K562 (cell line): ENCODE results near the gene AKAP13. TPM values are rescaled to one million over a fixed set of nuclear protein-coding genes. Genes with fewer than 3 reads are reported as not detected.

Source experiments
- ATAC-seq: fragments of 200-7000 bp; cut with Tn5 transposase; 3 replicates; pipeline ENCODE4 v1.9.1; 2020; ENCODE audit warnings: moderate library complexity
- BruUV-seq: library from RNA; stranded (reverse); fragments of 400-500 nt; replicated peaks from 2 replicates; lab custom pipeline; 2021; lab: Mats Ljungman, UMichigan
- CTCF ChIA-PET: fragments of 300-600 bp; formaldehyde crosslinking; extraction: SDS; loops from one replicate; lab custom pipeline; 2021; ENCODE audit warnings: low intra/inter-chr PET ratio; lab: Yijun Ruan, JAX
- POLR2A ChIA-PET: fragments of 300-600, 350-650 bp; sonication (Branson Sonifier 250); formaldehyde crosslinking; extraction: SDS; loops from one replicate; lab custom pipeline; 2021; ENCODE audit warnings: antibody characterized with exemption, inconsistent platforms; lab: Yijun Ruan, JAX
- DNase-seq, 4 experiments: peaks; one replicate each; pipeline versions ENCODE4 v3.0.0 to v3.0.0-alpha.2; 2011 to 2018; ENCODE audit warnings: low spot score in 3 of 4, mixed read lengths in 3 of 4; ENCODE audit errors: extremely low read depth in 1 of 4
- FAIRE-seq: peaks from 2 replicates; lab custom pipeline; 2011; peaks lifted over from hg19 to GRCh38; lab: Jason Lieb, UNC
- H2AFZ ChIP-seq: 2 replicates; pipeline ENCODE4 v1.6.0; 2011; ENCODE audit warnings: low read depth, low read length, control low read depth, inconsistent platforms
- H3K27ac ChIP-seq: fragments of 200-600 bp; 3 replicates; pipeline ENCODE4 v1.8.0; 2011; ENCODE audit warnings: low read depth, mild to moderate bottlenecking, control low read depth, inconsistent platforms, low read length, moderate library complexity, mixed read lengths; ENCODE audit errors: extremely low read depth
- H3K27me3 ChIP-seq, 2 experiments: fragments of 300-600 bp in 1 of 2; 2 replicates in 1 of 2; 3 replicates in 1 of 2; pipeline versions ENCODE4 v1.6.0 to v1.8.0; 2011; ENCODE audit warnings: inconsistent platforms in 2 of 2, low read length in 2 of 2, mild to moderate bottlenecking in 1 of 2, mixed read lengths in 1 of 2, moderate library complexity in 1 of 2; ENCODE audit not compliant: control insufficient read depth in 2 of 2, insufficient read depth in 2 of 2
- H3K36me3 ChIP-seq: fragments of 300-600 bp; 3 replicates; pipeline ENCODE4 v1.8.0; 2011; ENCODE audit warnings: mild to moderate bottlenecking, low read length, inconsistent platforms; ENCODE audit not compliant: control insufficient read depth, insufficient read depth
- H3K4me1 ChIP-seq, 2 experiments: fragments of 200-600 bp in 1 of 2; replicated peaks in 1 of 2; 2 replicates in 1 of 2; 3 replicates in 1 of 2; pipeline versions ENCODE4 v1.5.1 to v1.8.0; 2011; ENCODE audit warnings: inconsistent platforms in 2 of 2, low read length in 2 of 2, mild to moderate bottlenecking in 1 of 2, mixed read lengths in 1 of 2, moderate library complexity in 1 of 2; ENCODE audit not compliant: control insufficient read depth in 2 of 2, insufficient read depth in 2 of 2
- H3K4me2 ChIP-seq: 2 replicates; pipeline ENCODE4 v1.6.1; 2011; ENCODE audit warnings: low read length, control low read depth, inconsistent platforms, mixed read lengths; ENCODE audit not compliant: insufficient read depth
- H3K4me3 ChIP-seq: fragments of 200-600 bp; sonication (generic), shearing (Covaris generic); 2 replicates; pipeline ENCODE4 v1.5.1; 2016; ENCODE audit warnings: control low read depth, inconsistent platforms
- H3K79me2 ChIP-seq: fragments of 200-600 bp; 3 replicates; pipeline ENCODE4 v1.8.0; 2011; ENCODE audit warnings: low read length, inconsistent platforms; ENCODE audit not compliant: control insufficient read depth, insufficient read depth
- H3K9ac ChIP-seq, 2 experiments: 2 replicates each; pipeline versions ENCODE4 v1.6.0 to v1.6.1; 2011; ENCODE audit warnings: low read depth in 2 of 2, low read length in 2 of 2, control low read depth in 1 of 2, inconsistent platforms in 1 of 2, mild to moderate bottlenecking in 1 of 2, mixed read lengths in 1 of 2; ENCODE audit not compliant: insufficient read depth in 1 of 2
- H3K9me1 ChIP-seq: one replicate; pipeline ENCODE4 v1.6.0; 2011; ENCODE audit warnings: inconsistent platforms, mild to moderate bottlenecking, low read length, moderate library complexity; ENCODE audit not compliant: control insufficient read depth, insufficient read depth
- H3K9me3 ChIP-seq: replicated peaks from 2 replicates; pipeline ENCODE4 v1.5.1; 2011; ENCODE audit warnings: low read depth, low read length, inconsistent platforms; ENCODE audit not compliant: control insufficient read depth, insufficient read depth
- H4K20me1 ChIP-seq: replicated peaks from 2 replicates; pipeline ENCODE4 v1.6.1; 2011; ENCODE audit warnings: low read length, inconsistent platforms, mixed read lengths; ENCODE audit not compliant: control insufficient read depth, insufficient read depth
- DMBX1 ChIP-seq: fragments of 250-450 bp; sonication (Bioruptor Pico); IDR thresholded peaks from 2 replicates; pipeline ENCODE4 v1.8.0; 2022; ENCODE audit warnings: inconsistent platforms, mild to moderate bottlenecking, moderate library complexity, borderline replicate concordance
- E2F5 ChIP-seq: sonication (generic); formaldehyde crosslinking; IDR thresholded peaks from 2 replicates; pipeline ENCODE4 v1.8.0; 2022; ENCODE audit warnings: mild to moderate bottlenecking, missing genetic modification reagents
- FUS ChIP-seq: fragments of 200-400 bp; formaldehyde crosslinking; optimal IDR thresholded peaks from 2 replicates; pipeline ENCODE3; 2017; ENCODE audit warnings: low read depth, low read length
- PHB2 ChIP-seq: fragments of 450-650 bp; IDR thresholded peaks from 2 replicates; pipeline ENCODE4 v1.6.1; 2017; ENCODE audit warnings: low read depth
- RBM14 ChIP-seq: fragments of 200-400 bp; formaldehyde crosslinking; IDR thresholded peaks from 2 replicates; pipeline ENCODE4 v1.6.1; 2018; ENCODE audit warnings: low read depth, mild to moderate bottlenecking, low read length, moderate library complexity, borderline replicate concordance; ENCODE audit not compliant: insufficient read depth
- SMARCA4 ChIP-seq: fragments of 450-650 bp; IDR thresholded peaks from 2 replicates; pipeline ENCODE4 v1.6.1; 2016
- XRCC3 ChIP-seq: fragments of 450-650 bp; IDR thresholded peaks from 2 replicates; pipeline ENCODE4 v1.6.1; 2017; ENCODE audit warnings: mild to moderate bottlenecking, moderate library complexity
- ZNF253 ChIP-seq: fragments of 250-450 bp; sonication (Bioruptor Pico); conservative IDR thresholded peaks from 2 replicates; pipeline ENCODE4 v1.6.1; 2021; ENCODE audit warnings: mild to moderate bottlenecking
- in situ Hi-C: fragments of 300-500 bp; cut with MboI; formaldehyde crosslinking; loops from 4 replicates; pipeline ENCODE4 v1.15.0; 2018; ENCODE audit warnings: inconsistent platforms, mixed read lengths
- intact Hi-C: fragments of 100-400 bp; cut with micrococcal nuclease; formaldehyde crosslinking; loops from 2 replicates; pipeline ENCODE4 v1.14.2; 2022
- polyA plus RNA-seq, 8 experiments: library from polyadenylated mRNA; depleted of rRNA in 4 of 8; stranded (reverse) in 5 of 8; unstranded in 3 of 8; fragments of >200 nt; fragmentation: Nextera tagmentation in 2 of 8; fragmentation: Illumina TruSeq in 1 of 8; extraction: Ambion mirVana in 2 of 8; extraction: Trizol in 1 of 8; gene quantifications; 2 replicates each; pipeline versions ENCODE4 v1.2.1 to v1.2.3, GENCODE V29; 2011 to 2014; ENCODE audit warnings: inconsistent platforms in 1 of 8, missing spikeins in 1 of 8
- total RNA-seq, 7 experiments: library from RNA; depleted of rRNA in 6 of 7; stranded (reverse); fragments of >200 nt in 6 of 7; fragmentation: Illumina TruSeq in 2 of 7; extraction: Trizol in 2 of 7; gene quantifications; 2 replicates each; pipeline versions ENCODE4 v1.2.1 to v1.2.3, GENCODE V29; 2011 to 2021; ENCODE audit warnings: low replicate concordance in 1 of 7

Gene AKAP13
- total and polyA plus RNA-seq, 9 of the 15 experiments (the other 6 are each of a cell fraction or from before 2014, with no cell fraction given), result 0.03 to 1.7 (median 0.42) TPM

- TF ChIP-seq FUS, result no peak
- TF ChIP-seq SMARCA4, result no peak
- TF ChIP-seq E2F5 (CRISPR knock-in tag), result no peak
- no peak for TF ChIP-seq PHB2
- no peak for TF ChIP-seq RBM14
Observed at GRCh38 chr15:85475317-85475701, 94.9 kb downstream of the AKAP13 start (continued).

DNA sequence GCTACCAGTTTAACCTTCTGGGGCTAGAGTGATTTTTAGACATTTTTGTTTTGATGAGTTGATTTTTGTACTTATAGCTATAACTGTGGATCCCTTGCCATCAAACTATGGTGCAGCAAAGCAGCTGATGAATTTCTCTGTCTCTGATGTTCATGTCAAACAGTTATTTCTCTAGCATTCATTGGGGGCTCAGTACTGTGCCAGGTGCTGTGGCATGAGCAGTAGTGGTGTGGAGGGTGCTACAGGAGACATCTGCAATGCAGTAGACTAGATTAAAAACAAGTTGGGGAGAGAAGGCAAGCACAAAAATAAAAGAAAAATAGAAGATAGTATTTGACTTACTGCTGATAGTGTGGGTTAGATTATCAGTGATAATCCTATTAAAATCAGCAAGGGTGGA lies 95.3 kb downstream of the AKAP13 start:
- CTCF ChIA-PET, result no interaction called here

More for the DNA sequence above, 95.3 kb downstream of the AKAP13 start:
- Histone ChIP-seq H3K9ac (no peak overlapping the region), H3K4me1 (no peaks in the 10 kb centered on the region), H3K4me3 (no peak overlapping the region), H3K9me1 (no peaks in the 10 kb centered on the region), H3K79me2 (no peaks in the 10 kb centered on the region), H2AFZ (no peak overlapping the region), H3K27me3 (no peaks in the 10 kb centered on the region), H3K27ac (no peak overlapping the region), H3K36me3 (no peaks in the 10 kb centered on the region), H4K20me1 (no peaks in the 10 kb centered on the region), H3K4me2 (no peak overlapping the region), H3K9me3 (no peaks in the 10 kb centered on the region)
- no TSS peak for BruUV-seq
- FAIRE-seq (no peak), ATAC-seq (no peak), DNase-seq (no peak)
- intact Hi-C loops (no loop called here), in situ Hi-C loops (no loop called here)
- TF ChIP-seq ZNF253 (no peak), DMBX1 (CRISPR knock-in tag) (no peak), XRCC3 (no peak)
- POLR2A ChIA-PET, result no interaction called here
